HL-60 (cell line): Measurements from ENCODE around the gene RIPPLY1.

ENCODE experiments used
- CTCF ChIP-seq: IDR thresholded peaks from one replicate; pipeline ENCODE4 v1.5.1; 2011; ENCODE audit warnings: low read length, control low read depth, inconsistent platforms; ENCODE audit not compliant: insufficient read depth
- POLR2AphosphoS5 ChIP-seq: IDR thresholded peaks from 2 replicates; pipeline ENCODE4 v1.6.1; 2012; ENCODE audit warnings: low read depth
- REST ChIP-seq: IDR thresholded peaks from 2 replicates; pipeline ENCODE4 v1.6.1; 2012; ENCODE audit warnings: low read depth; ENCODE audit not compliant: insufficient replicate concordance

DNA sequence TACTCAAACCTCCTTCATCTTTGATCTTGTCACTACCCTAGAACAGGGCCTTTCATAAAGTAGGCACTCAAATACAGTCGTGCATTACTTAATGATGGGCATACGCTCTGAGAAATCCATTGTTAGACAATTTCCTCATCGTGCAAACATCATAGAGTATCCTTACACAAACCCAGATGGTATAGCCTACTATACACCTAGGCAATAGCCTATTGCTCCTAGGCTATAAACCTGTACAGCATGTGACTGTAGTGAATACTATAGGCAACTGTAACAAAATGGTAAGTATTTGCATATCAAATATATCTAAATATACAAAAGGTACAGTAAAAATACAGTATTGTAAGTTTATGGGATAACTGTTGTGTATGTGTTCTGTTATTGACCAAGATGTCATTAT is 48.9 kb upstream of the RIPPLY1 start:
- no peak for TF ChIP-seq CTCF
- no peak for TF ChIP-seq REST
- no peak for TF ChIP-seq POLR2AphosphoS5
